Stimulated activated effector memory CD8-positive, alpha-beta T cell treated with anti-CD3 and anti-CD28 coated beads, Interleukin-12 subunit alpha, Interleukin-12 subunit beta, amount 100 ng/mL, for 72 hours (primary cell): ENCODE results near the gene PRPS1.
A peak's percentile ranks its signal among the peaks of the same experiment; 100 is the strongest.
"Not testable (repeated sequence)": the region's sequence is repeated elsewhere in the genome, so short reads cannot be mapped to it uniquely, and the experiment has no call there.

Source experiments
- ATAC-seq: fragments of 150-1000 bp; cut with Tn5 transposase; 2 replicates; pipeline ENCODE4 v1.10.0; 2021
- DNase-seq, 2 donors: peaks; one replicate each; pipeline ENCODE4 v3.0.0; 2021 to 2022; ENCODE audit warnings: low spot score in 2 of 2
- H3K27ac Mint-ChIP-seq: one replicate; pipeline ENCODE4 v1.8.0; 2022; ENCODE audit warnings: mild to moderate bottlenecking, mixed read lengths
- H3K36me3 Mint-ChIP-seq: one replicate; pipeline ENCODE4 v1.8.0; 2022; ENCODE audit warnings: mild to moderate bottlenecking, mixed read lengths
- H3K4me1 Mint-ChIP-seq: one replicate; pipeline ENCODE4 v1.8.0; 2022; ENCODE audit warnings: mixed read lengths
- H3K4me3 Mint-ChIP-seq: one replicate; pipeline ENCODE4 v1.8.0; 2022; ENCODE audit warnings: mild to moderate bottlenecking, mixed read lengths
- H3K9me3 Mint-ChIP-seq: one replicate; pipeline ENCODE4 v1.8.0; 2022; ENCODE audit warnings: mixed read lengths

PRPS1 gene

GRCh38 chrX:107676559-107677378 is 48.5 kb downstream of the PRPS1 start:
- Mint-ChIP-seq H3K36me3 (peaks cover 32% of the 10 kb centered on the region), H3K9me3 (no peaks in the 10 kb centered on the region), H3K4me3 (peak overlapping the region; percentile 79), H3K27ac (peak overlapping the region; percentile 97), H3K4me1 (peaks cover 51% of the 10 kb centered on the region)
- DNase-seq (peak in 1 of 2 donors; percentile 59), ATAC-seq (peak; percentile 23)

- Mint-ChIP-seq H3K36me3 (peaks cover 32% of the 10 kb centered on the region), H3K4me1 (peaks cover 56% of the 10 kb centered on the region), H3K27ac (peak overlapping the region; percentile 97), H3K9me3 (no peaks in the 10 kb centered on the region), H3K4me3 (peak overlapping the region; percentile 79)
- DNase-seq: no peak
- no peak for ATAC-seq
Observed at GRCh38 chrX:107677501-107677901, 49.2 kb downstream of the PRPS1 start.

- ATAC-seq (no peak), DNase-seq (no peak)
- Mint-ChIP-seq H3K4me1 (peaks cover 54% of the 10 kb centered on the region), H3K4me3 (no peak overlapping the region), H3K27ac (peak overlapping the region; percentile 97), H3K9me3 (no peaks in the 10 kb centered on the region), H3K36me3 (peaks cover 28% of the 10 kb centered on the region)
Observed at GRCh38 chrX:107677909-107678308, 49.6 kb downstream of the PRPS1 start.

GRCh38 chrX:107678957-107679740 is 50.8 kb downstream of the PRPS1 start:
- no peak overlapping the region for H3K4me3 Mint-ChIP-seq
- H3K9me3 Mint-ChIP-seq: no peaks in the 10 kb centered on the region
- peak; percentile 52 for ATAC-seq
- H3K36me3 Mint-ChIP-seq: peaks cover 16% of the 10 kb centered on the region
- no peak overlapping the region for H3K27ac Mint-ChIP-seq
- H3K4me1 Mint-ChIP-seq: peaks cover 52% of the 10 kb centered on the region
- DNase-seq: peak in 1 of 2 donors; percentile 56

GRCh38 chrX:107682256-107682655 is 53.9 kb downstream of the PRPS1 start:
- Mint-ChIP-seq H3K36me3 (no peaks in the 10 kb centered on the region), H3K4me3 (no peak overlapping the region), H3K9me3 (no peaks in the 10 kb centered on the region), H3K27ac (no peak overlapping the region), H3K4me1 (peaks cover 56% of the 10 kb centered on the region)
- ATAC-seq (no peak), DNase-seq (no peak)

- H3K27ac Mint-ChIP-seq: peak overlapping the region; percentile 83
- H3K4me1 Mint-ChIP-seq: peaks cover 51% of the 10 kb centered on the region
Observed at GRCh38 chrX:107683124-107683895, 55.0 kb downstream of the PRPS1 start.

GRCh38 chrX:107683931-107684330 is 55.6 kb downstream of the PRPS1 start:
- no peak overlapping the region for H3K4me3 Mint-ChIP-seq
- H3K27ac Mint-ChIP-seq: peak overlapping the region; percentile 83

More at GRCh38 chrX:107683124-107683895, 55.0 kb downstream of the PRPS1 start:
- Mint-ChIP-seq H3K4me3 (no peak overlapping the region), H3K9me3 (no peaks in the 10 kb centered on the region), H3K36me3 (no peaks in the 10 kb centered on the region)
- ATAC-seq (no peak), DNase-seq (no peak)

GRCh38 chrX:107684956-107685385 is 56.7 kb downstream of the PRPS1 start:
- Mint-ChIP-seq H3K4me1 (peaks cover 42% of the 10 kb centered on the region), H3K9me3 (no peaks in the 10 kb centered on the region), H3K4me3 (no peak overlapping the region), H3K36me3 (no peaks in the 10 kb centered on the region), H3K27ac (no peak overlapping the region)
- ATAC-seq: peak; percentile 68
- no peak for DNase-seq

More at GRCh38 chrX:107683931-107684330, 55.6 kb downstream of the PRPS1 start:
- H3K36me3 Mint-ChIP-seq: no peaks in the 10 kb centered on the region
- H3K9me3 Mint-ChIP-seq: no peaks in the 10 kb centered on the region
- no peak for ATAC-seq
- no peak for DNase-seq
- peaks cover 49% of the 10 kb centered on the region for H3K4me1 Mint-ChIP-seq

GRCh38 chrX:107685586-107685985 is 57.3 kb downstream of the PRPS1 start:
- not testable (repeated sequence) for H3K4me3 Mint-ChIP-seq, H3K36me3 Mint-ChIP-seq, ATAC-seq, H3K27ac Mint-ChIP-seq, DNase-seq, H3K9me3 Mint-ChIP-seq
- H3K4me1 Mint-ChIP-seq: peaks cover 35% of the 10 kb centered on the region

- peaks cover 34% of the 10 kb centered on the region for H3K4me1 Mint-ChIP-seq
- H3K36me3 Mint-ChIP-seq: no peaks in the 10 kb centered on the region
- DNase-seq (no peak), ATAC-seq (no peak)
- H3K4me3 Mint-ChIP-seq: no peak overlapping the region
- no peaks in the 10 kb centered on the region for H3K9me3 Mint-ChIP-seq
- no peak overlapping the region for H3K27ac Mint-ChIP-seq
Observed at GRCh38 chrX:107686026-107686425, 57.7 kb downstream of the PRPS1 start.

- no peak for ATAC-seq
Observed at GRCh38 chrX:107686792-107687191, 58.5 kb downstream of the PRPS1 start.

GRCh38 chrX:107687445-107687844 is 59.1 kb downstream of the PRPS1 start:
- DNase-seq: no peak
- Mint-ChIP-seq H3K4me1 (peaks cover 28% of the 10 kb centered on the region), H3K9me3 (no peaks in the 10 kb centered on the region), H3K4me3 (no peak overlapping the region), H3K27ac (no peak overlapping the region), H3K36me3 (no peaks in the 10 kb centered on the region)
- no peak for ATAC-seq

More at GRCh38 chrX:107686792-107687191, 58.5 kb downstream of the PRPS1 start:
- peaks cover 32% of the 10 kb centered on the region for H3K4me1 Mint-ChIP-seq
- no peaks in the 10 kb centered on the region for H3K9me3 Mint-ChIP-seq
- H3K27ac Mint-ChIP-seq: no peak overlapping the region
- no peaks in the 10 kb centered on the region for H3K36me3 Mint-ChIP-seq
- DNase-seq: no peak
- H3K4me3 Mint-ChIP-seq: no peak overlapping the region

- ATAC-seq: no peak
- Mint-ChIP-seq H3K27ac (no peak overlapping the region), H3K36me3 (no peaks in the 10 kb centered on the region), H3K4me3 (no peak overlapping the region), H3K4me1 (peaks cover 9% of the 10 kb centered on the region), H3K9me3 (no peaks in the 10 kb centered on the region)
- no peak for DNase-seq
Observed at GRCh38 chrX:107691024-107691448, 62.7 kb downstream of the PRPS1 start.

GRCh38 chrX:107699616-107700015 is 71.3 kb downstream of the PRPS1 start:
- no peak overlapping the region for H3K4me3 Mint-ChIP-seq
- no peaks in the 10 kb centered on the region for H3K9me3 Mint-ChIP-seq
- H3K27ac Mint-ChIP-seq: peak overlapping the region; percentile 71
- ATAC-seq (no peak), DNase-seq (no peak)
- H3K36me3 Mint-ChIP-seq: no peaks in the 10 kb centered on the region
- peaks cover 19% of the 10 kb centered on the region for H3K4me1 Mint-ChIP-seq

GRCh38 chrX:107700317-107700774 is 72.0 kb downstream of the PRPS1 start:
- peak overlapping the region; percentile 71 for H3K27ac Mint-ChIP-seq
- peak; percentile 54 for ATAC-seq

More at GRCh38 chrX:107700317-107700774, 72.0 kb downstream of the PRPS1 start:
- Mint-ChIP-seq H3K9me3 (no peaks in the 10 kb centered on the region), H3K4me3 (no peak overlapping the region), H3K4me1 (peaks cover 19% of the 10 kb centered on the region), H3K36me3 (no peaks in the 10 kb centered on the region)
- DNase-seq: no peak
